ENCODE measurements around the gene ADAMTS2. TPM values are rescaled to one million over a fixed set of nuclear protein-coding genes. Genes with fewer than 3 reads are reported as not detected.

Gene ADAMTS2
- polyA plus RNA-seq, 3 donors = 0.74 to 2.3 TPM; not detected in 1

- no peak for TF ChIP-seq CTCF (IDR thresholded peaks at IDR 0.05)
- H3K4me1 Mint-ChIP-seq = peaks cover 3% of the 10 kb centered on the region
- no peak overlapping the region for H3K27ac ChIP-seq (ENCODE audit: low read depth in 1 of 2, low read length in 2 of 2)
- H4K20me1 ChIP-seq (ENCODE audit: insufficient read depth, low read length) = no peaks in the 10 kb centered on the region
- no peaks in the 10 kb centered on the region for H3K36me3 Mint-ChIP-seq
- H3K9me3 Mint-ChIP-seq = peaks cover 7 to 17% (median 12%) of the 10 kb centered on the region in 7 donors
- intact Hi-C loops (cut with micrococcal nuclease) = no loop called here
- no peak overlapping the region for H2AFZ ChIP-seq (ENCODE audit: insufficient read depth, low read depth, low read length, poor library complexity, severe bottlenecking)
- H3K4me1 ChIP-seq (ENCODE audit: control insufficient read depth in 1 of 2, insufficient read depth in 2 of 2, low read length in 2 of 2) = no peaks in the 10 kb centered on the region
- H3K4me2 ChIP-seq (replicated peaks; ENCODE audit: extremely low read depth, low read length, poor library complexity, severe bottlenecking) = no peak overlapping the region
- 91% methylated on average over 16 of the region's 16 CpGs for WGBS (ENCODE audit: insufficient coverage)
- H3K4me3 ChIP-seq (replicated peaks in 1 of 3; ENCODE audit: low read depth in 2 of 3, low read length in 3 of 3) = no peak overlapping the region
- peak overlapping the region in 1 of 7 donors; percentile 55 for H3K27ac Mint-ChIP-seq
- peaks cover 2 to 12% (median 3%) of the 10 kb centered on the region in 3 donors for H3K27me3 Mint-ChIP-seq (ENCODE audit: low read depth in 3 of 3)
- peaks cover 0 to 4% of the 10 kb centered on the region in 2 donors for H3K9me3 ChIP-seq (replicated peaks in 1 of 2; ENCODE audit: control insufficient read depth in 1 of 2, insufficient read depth in 1 of 2, low read length in 2 of 2)
- DNase-seq = no peak
- no peak overlapping the region for H3K9ac ChIP-seq (ENCODE audit: insufficient read depth, low read length, poor library complexity, severe bottlenecking)
- H3K79me2 ChIP-seq (ENCODE audit: insufficient read depth, low read length) = no peaks in the 10 kb centered on the region
- no peaks in the 10 kb centered on the region for H3K36me3 ChIP-seq (replicated peaks in 1 of 2; ENCODE audit: control insufficient read depth in 1 of 2, insufficient read depth in 2 of 2, low read length in 2 of 2)
- H3K4me3 Mint-ChIP-seq = no peak overlapping the region
- H3K27me3 ChIP-seq (ENCODE audit: control insufficient read depth in 2 of 2, insufficient read depth in 2 of 2, low read length in 2 of 2) = no peaks in the 10 kb centered on the region
Measured at GRCh38 chr5:179297486-179298180, 47.6 kb downstream of the ADAMTS2 start.

DNA sequence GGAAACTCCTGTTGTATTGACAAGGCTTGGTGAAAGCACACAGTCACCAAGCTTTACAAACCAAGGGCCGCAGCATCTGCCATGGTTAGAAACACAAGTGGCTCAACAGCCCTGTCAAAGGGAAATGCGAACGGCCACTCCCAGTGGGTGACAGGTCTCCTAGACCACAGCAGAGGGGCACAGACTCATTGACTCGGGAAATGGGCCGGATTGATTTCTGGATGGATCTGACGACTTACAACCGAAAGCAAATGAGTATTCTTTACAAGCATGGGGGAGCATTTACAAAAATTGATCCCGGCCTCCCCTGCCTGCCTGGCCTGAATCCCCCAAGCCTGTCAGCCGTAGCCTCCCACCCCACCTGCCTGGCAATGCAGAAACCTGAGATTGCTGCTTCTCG is 48.2 kb downstream of the ADAMTS2 start:
- no peaks in the 10 kb centered on the region for H3K27me3 ChIP-seq (ENCODE audit: control insufficient read depth in 2 of 2, insufficient read depth in 2 of 2, low read length in 2 of 2)
- WGBS (ENCODE audit: insufficient coverage) = 97% methylated on average over 9 of the region's 10 CpGs
- H2AFZ ChIP-seq (ENCODE audit: insufficient read depth, low read depth, low read length, poor library complexity, severe bottlenecking) = no peak overlapping the region
- no peaks in the 10 kb centered on the region for H4K20me1 ChIP-seq (ENCODE audit: insufficient read depth, low read length)
- H3K36me3 Mint-ChIP-seq = no peaks in the 10 kb centered on the region
- H3K27ac ChIP-seq (ENCODE audit: low read depth in 1 of 2, low read length in 2 of 2) = no peak overlapping the region
- no peak overlapping the region for H3K4me2 ChIP-seq (replicated peaks; ENCODE audit: extremely low read depth, low read length, poor library complexity, severe bottlenecking)
- peaks cover 0 to 4% of the 10 kb centered on the region in 2 donors for H3K9me3 ChIP-seq (replicated peaks in 1 of 2; ENCODE audit: control insufficient read depth in 1 of 2, insufficient read depth in 1 of 2, low read length in 2 of 2)
- peaks cover 7 to 16% (median 12%) of the 10 kb centered on the region in 7 donors for H3K9me3 Mint-ChIP-seq
- H3K4me3 ChIP-seq (replicated peaks in 1 of 3; ENCODE audit: low read depth in 2 of 3, low read length in 3 of 3) = no peak overlapping the region
- DNase-seq = no peak
- no peaks in the 10 kb centered on the region for H3K4me1 ChIP-seq (ENCODE audit: control insufficient read depth in 1 of 2, insufficient read depth in 2 of 2, low read length in 2 of 2)
- no peaks in the 10 kb centered on the region for H3K4me1 Mint-ChIP-seq
- H3K4me3 Mint-ChIP-seq = no peak overlapping the region
- no peak overlapping the region for H3K27ac Mint-ChIP-seq
- intact Hi-C loops (cut with micrococcal nuclease) = no loop called here
- no peaks in the 10 kb centered on the region for H3K36me3 ChIP-seq (replicated peaks in 1 of 2; ENCODE audit: control insufficient read depth in 1 of 2, insufficient read depth in 2 of 2, low read length in 2 of 2)
- H3K79me2 ChIP-seq (ENCODE audit: insufficient read depth, low read length) = no peaks in the 10 kb centered on the region
- peaks cover 2 to 12% (median 3%) of the 10 kb centered on the region in 3 donors for H3K27me3 Mint-ChIP-seq (ENCODE audit: low read depth in 3 of 3)
- no peak for TF ChIP-seq CTCF (IDR thresholded peaks at IDR 0.05)
- H3K9ac ChIP-seq (ENCODE audit: insufficient read depth, low read length, poor library complexity, severe bottlenecking) = no peak overlapping the region
